Measurements from ENCODE around the gene DEPP1.

Gene DEPP1

DNA sequence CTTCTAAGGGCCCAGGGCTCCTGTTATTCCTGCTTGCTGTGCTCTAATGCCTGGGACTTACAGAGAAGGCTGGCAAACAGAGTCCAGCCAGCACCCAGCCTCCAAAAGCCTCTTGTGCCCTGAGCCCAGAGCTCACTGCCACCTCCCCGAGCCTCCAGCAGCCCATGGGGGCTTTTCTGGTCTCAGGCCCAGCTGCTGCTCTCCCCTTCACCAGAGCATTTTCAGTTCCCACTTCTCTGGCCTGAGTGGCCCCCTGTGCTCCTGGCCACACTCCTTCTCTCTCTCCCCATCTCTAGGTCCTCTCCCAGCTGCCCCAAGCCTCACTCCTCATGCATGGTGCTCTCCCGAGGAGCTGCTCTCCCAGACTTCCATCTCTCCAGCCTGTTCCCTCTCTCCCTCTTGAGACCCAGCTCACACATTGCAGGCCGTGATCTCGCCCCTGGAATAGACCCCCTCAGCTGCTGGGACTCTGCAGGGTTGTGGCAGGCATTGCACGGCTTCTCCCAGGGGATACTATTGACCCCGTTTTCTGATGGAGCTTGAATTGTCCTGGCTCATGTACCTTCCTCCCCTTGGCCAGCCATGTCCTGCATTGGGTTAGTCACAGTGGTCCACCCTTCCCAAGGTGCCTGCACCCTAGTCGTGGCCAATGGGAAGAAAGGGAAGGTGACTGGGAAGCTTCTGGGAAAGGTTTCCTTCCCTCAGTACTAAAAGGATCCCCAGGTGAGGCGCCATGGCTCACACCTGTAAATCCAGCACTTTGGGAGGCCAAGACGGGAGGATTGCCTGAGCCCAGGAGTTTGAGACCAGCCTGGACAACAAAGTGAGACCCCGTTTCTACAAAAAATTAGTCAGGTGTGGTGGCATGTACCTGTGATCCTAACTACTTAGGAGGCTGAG lies 28.0 kb downstream of the DEPP1 start:
- DNase-seq: no peak

DNA sequence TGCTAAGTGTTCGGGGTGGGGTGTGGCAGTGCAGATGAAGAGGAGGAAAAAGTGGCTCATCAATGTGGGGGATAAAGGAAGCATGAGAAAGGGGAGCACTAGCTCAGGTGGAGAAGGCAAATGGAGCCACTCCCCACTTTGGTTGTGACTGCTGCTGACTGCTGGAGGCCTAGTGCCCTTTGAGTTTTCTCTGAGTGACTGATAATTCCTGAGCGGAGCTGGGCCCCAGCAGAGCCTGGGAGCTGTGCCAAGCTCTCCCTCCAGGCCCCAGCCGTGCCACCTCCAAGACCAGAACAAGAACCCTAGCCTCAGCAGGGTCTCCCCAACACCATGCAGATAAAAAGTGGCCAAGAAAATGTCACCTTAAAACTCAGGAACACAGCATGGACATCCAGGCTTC lies 28.7 kb downstream of the DEPP1 start:
- DNase-seq: no peak

DNA sequence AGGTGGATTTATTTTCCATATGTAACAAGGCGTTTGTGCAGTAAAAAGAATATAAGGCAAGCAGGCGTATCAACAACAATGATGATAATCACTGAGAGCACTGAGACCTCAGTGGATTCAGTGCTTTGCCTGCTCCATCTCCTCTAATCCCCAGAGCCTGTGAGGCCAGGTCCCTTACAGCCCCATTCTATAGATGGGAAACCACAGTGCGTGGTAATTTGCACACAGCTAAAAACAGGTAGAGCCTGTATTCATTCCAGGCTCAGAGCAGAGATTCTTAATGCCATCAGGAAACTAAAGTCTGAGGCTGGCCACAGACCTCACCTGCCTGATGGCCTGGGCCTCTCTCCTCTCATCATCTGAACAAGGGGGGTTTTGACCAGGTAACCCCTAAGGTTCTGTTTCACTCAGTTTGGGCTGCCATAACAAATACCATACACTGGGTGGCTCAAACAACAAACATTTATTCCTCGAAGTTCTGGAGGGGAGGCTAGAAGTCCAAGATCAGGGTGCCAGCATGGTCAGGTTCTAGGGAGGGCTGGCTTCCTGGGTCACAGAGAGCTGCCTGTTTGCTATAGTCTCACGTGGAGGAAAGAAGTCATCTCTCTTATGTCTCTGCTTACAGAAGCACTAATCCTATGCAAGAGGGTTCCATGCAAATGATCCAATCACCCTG lies 29.3 kb downstream of the DEPP1 start:
- DNase-seq: no peak

DNA sequence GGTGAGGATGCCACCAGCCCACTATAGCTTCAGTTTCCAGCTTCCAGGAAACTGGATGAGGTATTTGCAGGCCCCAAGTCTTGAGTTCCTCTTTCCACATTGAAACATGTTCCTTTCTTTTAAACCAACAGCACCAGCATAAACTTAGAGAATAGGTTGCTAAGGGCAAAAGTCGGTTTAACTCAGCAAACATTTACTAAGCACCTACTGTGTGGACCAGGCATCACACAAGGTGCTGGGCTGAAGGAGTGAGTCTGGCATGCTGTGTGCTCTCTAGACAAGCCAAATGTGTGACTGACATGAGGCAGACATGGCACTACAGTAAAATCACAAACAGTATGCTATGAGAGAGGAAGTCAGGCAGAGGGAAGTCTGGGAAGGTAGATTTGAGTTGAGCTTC lies 30.0 kb downstream of the DEPP1 start:
- no peak for DNase-seq

DNA sequence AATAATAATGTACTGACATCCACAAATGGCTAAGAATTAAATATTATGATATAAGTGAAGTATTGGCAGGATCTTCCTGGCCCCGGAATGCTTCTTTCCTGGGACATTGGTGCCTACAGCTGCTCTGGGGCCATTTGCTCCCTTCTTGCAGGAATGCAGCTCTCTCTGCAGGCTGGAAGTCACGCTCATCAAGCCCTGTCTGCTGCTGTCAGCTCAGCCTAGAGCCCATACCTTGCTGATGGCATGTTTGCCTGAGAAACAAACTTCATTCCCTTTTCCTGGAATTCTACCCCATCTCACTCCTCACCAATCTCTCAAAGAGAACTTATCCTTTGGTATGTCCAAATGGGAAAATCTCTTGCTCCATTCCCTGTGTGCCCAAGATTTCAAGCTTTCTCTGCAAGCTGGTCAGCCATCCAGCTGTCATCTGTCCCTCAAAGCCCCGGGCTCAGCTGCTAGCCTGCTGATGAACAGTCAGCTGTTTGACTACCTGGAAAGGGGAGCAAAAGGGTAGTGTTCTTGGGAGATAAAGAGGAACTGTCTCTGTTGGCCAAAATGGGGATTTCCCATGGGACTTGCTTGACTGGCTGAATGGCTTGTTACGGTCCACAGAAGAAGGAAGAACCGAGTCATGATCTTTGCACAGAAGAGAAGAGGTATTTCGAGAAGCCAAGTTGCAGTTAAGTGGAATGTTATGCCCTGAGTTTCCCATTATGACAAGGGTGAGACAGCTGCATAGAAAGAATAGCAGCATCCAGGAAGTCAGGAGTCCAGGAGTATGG lies 31.0 kb downstream of the DEPP1 start:
- DNase-seq: no peak

DNA sequence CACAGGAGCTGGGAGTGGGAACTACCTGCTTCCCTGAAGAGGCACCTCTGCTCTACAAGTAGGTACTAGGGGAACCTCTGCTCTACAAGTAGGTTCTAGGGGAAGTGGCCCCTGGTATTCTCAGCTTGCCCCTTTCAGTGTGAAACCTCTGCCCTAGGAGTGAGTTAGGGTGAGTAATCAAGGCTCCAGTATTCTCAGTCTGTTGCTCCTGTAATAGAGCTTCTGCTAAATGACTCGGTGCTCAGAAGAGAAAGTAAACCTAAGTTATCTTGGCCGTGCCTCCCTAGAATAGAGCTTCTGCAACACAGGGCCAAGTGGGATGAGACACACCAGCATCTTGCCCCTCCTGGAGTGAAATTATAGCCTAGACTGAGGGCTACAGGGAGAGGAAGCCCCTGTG lies 32.4 kb downstream of the DEPP1 start:
- DNase-seq: no peak

DNA sequence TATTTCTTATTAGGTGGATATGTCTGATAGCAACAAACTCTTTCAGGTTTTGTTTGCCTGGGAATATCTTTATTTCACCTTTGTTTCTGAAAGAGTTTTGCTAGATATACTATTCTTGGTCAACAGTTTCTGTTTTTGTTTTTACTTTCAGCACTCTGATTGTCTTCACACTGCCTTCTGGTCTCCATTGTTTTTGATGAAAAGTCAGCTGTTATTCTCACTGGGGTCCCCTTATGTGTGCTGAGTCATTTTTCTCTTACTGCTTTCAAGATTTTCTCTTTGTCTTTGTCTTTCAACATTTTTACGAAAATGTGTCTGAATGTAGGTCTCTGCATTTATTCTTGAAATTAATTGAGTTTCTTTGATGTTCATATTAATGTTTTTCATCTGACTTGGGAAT lies 34.3 kb downstream of the DEPP1 start:
- no peak for DNase-seq

DNA sequence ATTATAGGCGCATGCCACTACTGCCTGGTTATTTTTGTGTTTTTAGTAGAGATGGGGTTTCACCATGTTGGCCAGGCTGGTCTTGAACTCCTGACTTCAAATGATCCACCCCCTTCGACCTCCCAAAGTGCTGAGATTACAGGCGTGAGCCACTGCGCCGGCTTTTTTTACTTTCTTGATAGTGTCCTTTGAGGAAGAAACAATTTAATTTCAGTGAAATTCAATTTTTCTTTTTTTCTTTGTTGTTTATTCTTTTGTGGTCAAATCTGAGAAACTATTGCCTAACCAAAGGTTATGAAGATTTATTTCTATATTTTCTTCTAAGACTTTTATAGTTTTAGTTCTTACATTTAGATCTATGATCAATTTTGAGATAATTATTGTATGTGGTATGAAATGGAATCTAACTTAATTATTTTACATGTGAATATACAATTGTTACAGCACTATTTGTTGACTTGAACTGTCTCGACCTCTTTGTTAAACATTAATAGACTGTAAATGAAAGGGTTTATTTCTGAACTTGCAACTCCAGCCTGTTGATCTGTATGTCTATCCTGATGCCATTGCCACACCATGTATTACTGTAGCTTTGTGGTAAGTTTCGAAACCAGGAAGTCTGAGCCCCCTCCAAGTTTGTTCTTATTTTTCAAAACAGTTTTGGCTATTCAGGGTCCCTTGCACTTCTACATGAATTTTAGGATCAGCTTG lies 38.8 kb downstream of the DEPP1 start:
- peak; percentile 17 for DNase-seq

DNA sequence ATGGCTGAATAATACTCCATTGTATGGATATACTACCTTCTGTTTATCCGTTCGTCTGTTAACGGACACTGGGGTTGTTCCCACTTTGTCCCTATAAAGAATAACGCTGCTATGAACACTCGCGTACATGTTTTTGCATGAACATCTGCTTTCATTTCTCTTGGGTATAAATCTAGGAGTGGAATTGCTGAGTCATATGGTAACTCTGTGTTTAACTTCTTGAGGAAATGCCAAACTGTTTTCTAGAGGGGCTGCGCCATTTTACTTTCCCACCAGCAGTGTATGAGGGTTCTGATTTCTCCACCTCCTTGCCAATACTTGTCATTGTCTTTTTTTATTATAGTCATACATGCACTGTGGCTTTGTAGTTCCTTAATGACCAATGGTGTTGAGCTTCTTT lies 39.7 kb downstream of the DEPP1 start:
- no peak for DNase-seq

DNA sequence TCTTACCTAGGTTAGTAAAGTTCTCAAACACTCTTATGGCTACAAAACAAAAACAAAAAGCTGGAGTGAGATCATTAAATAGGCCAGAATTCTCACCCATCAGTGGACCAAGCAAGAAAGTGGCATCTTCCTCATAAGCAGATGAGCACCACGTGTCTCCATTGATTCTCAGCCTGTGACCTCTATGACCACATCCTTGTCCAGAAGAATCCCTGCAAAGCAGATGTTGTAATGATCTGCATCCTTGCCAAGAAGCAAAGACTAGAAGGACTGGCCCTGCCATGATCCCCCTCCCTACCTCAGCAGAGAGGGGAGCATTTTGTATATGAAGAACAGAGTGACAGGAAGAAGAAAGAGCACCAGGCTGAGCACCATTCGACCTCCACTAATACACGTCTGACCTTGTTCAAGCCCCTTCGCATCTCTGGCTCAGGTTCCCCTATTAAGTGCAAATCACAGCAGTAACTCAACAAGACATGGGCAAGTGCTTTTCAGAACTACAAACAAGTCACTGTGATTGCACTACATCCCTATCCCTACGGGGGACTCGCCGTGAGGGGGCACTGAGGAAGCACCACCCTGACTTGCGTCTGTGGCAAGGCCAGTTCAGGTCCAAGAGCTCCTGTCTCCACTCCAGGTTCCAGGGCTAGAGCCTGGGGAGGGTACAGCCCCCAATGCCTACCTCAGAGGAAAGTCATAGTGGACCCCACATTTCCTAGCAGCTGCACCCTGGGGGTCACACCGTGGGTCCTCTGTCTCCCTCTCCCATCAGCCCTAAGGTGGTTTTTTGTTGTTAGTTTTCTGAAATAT lies 41.2 kb downstream of the DEPP1 start:
- no peak for DNase-seq

DNA sequence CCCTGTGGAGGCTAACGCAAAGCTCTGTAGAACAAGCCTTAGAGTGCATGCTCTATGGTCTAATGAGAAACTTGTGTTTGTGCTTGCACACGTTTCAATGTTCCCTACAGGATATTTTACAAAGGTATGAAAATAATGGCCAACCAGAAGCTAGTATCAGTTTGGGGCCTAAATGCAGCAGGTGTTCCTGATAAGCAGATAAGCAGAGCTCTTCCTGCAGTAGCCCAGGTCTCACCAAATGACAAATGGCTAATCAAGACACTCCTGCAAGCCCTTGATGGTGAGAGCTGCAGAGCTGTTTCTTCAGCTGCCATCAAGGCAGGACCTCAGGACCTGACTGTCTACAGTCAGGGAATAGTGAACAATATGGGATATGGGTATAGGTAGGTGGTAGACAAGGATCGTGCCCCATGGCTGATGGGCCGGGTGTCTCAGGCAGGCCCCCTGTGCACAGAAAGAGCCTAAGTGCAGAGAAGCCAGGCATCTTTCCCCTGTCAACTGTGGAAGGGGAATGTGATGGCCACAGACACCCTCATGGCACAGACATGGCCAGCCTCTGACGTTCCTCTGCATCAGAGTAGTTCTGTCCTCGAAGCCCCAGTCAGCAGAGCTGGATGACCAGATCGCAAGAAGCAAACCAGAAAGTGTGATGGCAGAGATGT lies 42.2 kb downstream of the DEPP1 start:
- no peak for DNase-seq

DNA sequence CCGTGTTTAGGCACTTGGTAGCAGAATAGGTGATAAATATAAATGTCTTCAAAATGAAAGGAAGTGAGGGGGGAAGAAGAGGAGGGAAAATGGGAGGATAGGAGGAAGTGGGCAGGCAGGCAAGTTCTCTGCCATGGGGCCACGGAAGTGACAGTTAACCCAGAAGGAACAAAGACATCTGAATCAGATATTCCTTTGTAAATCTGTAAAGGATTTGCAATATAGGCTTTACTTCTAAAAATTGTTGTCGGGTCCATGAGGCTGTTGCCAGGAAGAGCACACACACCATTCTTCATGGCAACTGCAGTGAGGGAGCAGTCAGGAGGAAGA lies 42.7 kb downstream of the DEPP1 start:
- DNase-seq: no peak

DNA sequence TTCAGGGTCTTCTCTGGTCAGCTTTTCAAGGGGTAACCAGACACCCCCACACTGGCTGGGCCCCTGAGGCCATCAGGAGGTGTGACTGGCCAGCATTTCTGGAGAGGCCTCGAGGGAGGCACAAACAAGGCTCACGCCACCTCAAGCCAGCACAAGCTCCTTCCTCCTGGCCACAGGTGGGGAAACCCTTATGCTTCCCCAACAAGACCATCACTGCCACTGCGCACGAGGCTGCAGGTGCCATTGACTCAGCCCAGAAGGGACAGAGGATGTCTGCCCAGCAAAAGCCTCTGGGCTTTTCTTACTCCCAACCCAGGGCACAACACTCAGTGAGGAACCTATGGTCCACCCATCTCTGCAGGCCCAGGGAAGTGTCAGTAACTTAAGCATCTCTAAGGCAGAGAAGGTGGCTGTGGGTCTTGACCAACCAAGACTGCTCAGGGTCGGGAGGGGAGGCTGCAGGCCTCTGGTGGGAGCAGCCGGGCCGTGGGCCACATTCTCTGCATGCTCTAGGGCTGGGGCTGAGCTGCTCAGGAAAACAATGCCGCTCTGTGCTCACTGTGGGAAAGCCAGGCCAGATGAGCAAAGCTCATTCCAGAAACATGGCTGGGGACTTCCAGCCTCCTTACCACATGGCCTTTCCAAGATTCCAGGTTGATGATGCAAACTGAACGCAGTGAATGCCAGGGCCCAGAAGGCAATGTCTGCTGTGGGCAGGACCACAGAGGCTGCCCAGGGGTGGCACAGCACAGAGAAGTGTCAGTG lies 43.2 kb downstream of the DEPP1 start:
- DNase-seq: no peak

DNA sequence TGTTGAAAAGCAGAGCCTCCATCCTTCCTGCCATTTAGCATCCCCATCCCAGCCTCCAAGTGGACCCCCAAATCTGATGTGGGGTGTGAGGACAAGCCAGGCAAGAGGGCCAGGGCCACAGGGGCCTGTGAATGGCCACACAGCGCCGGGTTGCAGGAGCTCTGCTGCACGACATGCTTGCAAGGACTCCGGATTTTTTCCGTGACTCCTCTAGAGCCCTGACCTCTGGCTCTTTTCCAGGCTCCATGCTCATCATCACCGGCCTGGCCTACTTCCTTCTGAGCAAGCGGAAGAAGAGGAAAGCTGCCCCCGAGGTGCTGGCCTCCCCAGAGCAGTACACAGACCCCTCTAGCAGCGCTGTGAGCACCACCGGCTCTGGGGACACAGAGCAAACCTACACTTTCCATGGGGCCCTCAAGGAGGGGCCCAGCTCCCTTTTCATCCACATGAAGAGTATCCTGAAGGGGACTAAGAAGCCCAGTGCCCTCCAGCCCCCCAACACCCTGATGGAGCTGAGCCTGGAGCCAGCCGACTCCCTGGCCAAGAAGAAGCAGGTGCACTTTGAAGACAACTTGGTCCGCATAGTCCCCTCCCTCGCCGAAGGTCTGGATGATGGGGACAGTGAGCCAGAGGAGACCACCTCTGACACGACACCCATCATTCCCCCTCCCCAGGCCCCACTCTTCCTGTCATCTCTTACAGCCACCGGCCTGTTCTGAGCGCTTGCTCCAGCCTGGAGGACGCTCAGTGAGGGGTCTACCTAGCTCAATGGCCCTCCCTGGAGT lies 44.0 kb downstream of the DEPP1 start:
- DNase-seq: no peak

DNA sequence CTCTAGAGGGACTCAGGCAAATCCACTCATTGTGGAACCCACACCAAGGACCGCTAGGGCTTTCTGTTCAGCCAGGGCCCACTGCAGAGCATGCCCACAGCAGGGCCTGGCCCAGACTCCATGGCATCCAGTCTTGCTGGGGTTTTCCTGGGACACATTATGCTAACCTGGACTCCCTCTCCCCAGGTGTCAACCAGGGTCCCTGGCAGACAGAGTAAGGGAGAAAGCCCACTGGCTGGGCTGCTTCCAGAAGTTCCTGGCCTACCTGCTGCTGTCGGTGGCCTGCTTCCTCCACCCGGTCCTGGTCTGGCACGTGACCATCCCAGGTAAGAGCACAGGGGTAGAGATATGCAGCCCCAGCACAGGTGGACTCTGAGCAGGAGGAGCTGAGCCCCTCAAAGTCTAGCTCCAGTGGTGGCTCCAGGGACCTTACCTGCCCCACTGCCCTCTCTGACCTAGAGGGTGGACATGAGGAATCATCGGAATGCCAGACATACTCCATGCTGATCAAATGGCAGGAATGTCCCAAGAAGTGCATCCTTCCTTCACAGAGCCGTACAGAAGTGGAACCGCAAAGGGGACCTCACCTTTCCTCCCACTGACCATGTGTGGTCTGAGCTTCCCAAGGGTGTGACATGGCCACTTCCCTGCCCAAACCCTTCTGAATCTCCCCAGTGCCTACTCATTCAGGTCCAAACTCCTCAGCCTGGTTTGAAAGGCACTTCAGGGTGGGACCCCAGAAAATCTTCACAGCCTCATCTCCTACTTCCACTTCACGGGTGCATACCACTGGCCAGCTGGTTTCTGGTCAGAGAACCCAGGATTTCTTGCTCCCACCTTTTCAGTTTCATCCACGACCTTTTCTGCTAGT lies 44.9 kb downstream of the DEPP1 start:
- DNase-seq: no peak

DNA sequence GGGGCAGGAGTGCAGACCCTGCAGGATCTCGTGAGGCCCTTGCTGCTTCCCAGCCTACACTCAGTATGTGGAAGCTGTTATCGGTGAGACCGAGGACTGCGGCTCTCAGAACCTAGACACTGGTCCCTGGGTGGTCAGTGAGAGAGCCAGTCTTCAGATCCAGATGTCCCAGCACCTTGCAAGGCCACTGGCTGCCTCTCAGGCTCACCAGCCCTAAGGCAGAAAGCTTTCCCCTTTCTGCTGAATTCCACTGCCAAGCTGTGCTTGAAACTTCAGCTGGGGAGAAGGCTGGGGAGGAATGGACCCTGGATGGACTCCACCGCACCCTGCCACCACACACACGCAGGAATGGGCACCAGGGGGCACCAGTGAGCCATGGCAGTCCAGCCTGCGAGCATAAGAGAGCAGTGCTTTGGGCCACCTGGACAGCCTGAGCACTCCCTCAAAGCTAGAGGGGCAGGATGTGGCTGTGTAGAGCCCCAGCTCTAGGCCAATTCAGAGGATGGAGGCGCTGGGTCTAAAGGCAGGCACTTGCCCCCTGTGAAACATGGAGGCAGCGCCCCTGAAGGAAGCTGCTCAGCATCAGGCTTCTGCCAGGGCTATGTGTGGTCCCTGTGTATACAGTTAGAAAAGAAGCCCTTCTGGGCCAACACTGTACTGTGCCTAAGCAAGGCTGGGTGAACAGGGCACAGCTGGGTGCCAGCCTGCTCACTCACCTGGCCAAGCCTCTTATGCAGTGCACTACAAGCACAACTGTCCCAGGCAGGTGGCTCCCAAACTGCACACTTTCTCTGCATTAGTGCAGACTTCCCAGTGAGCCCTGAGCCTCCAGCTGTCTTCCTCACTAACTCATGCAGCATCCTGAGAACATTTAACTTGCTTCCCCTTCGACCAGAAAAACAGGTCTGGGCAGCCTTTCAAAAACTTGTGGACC lies 45.8 kb downstream of the DEPP1 start:
- DNase-seq: no peak

DNA sequence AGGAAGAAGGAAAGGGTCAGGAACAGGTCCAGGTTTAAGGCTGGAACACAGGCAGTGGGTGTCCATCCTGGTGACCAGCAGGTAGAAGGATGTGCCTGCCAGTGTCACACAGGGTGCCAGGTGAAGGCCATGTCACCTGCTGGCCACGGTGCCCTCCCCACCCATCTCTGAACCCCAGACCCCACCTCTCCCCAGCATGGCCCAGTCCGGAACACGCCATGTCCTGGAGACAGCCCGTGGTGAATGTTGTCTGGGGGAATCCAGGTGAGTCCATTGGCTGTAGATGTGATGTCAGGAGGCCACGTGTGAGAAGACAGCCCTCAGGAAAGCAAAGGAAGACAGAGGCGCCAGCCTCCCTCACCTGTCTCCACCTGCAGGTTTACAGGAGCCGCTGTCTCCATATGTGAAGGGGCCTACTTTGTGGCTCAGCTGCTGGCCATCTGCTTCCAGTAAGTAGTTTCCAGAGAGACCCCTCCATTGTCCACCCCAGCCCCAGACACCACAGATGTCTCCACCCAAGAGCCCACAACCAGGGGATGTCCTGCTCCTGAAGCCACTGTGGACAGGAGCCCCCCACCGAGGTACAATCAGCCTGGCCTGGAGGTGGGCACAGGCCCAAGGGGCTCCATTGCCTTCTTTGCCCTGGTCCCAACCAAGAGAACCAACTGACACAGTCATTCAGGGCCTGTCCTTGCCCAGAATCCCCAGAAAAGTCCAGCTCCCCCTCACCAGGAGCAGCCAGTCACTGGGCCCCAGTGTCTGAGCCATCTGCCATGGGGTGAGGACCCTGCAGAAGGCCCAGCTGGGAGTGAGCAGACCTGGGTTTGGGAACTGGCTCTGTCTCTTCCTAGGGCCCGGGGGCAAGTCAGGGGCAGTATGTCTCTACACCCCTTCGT lies 46.7 kb downstream of the DEPP1 start:
- DNase-seq: no peak

All from SIG-M5 (cell line).